HG03139 (cell line): ENCODE data around the gene SERPINI1.
"Not testable (repeated sequence)": the region's sequence is repeated elsewhere in the genome, so short reads cannot be mapped to it uniquely, and the experiment has no call there.

Source experiments
- ATAC-seq: cut with Tn5 transposase; IDR thresholded peaks from one replicate; pipeline ENCODE4 v1.9.1; 2021; ENCODE audit not compliant: unreplicated experiment

The SERPINI1 gene

DNA sequence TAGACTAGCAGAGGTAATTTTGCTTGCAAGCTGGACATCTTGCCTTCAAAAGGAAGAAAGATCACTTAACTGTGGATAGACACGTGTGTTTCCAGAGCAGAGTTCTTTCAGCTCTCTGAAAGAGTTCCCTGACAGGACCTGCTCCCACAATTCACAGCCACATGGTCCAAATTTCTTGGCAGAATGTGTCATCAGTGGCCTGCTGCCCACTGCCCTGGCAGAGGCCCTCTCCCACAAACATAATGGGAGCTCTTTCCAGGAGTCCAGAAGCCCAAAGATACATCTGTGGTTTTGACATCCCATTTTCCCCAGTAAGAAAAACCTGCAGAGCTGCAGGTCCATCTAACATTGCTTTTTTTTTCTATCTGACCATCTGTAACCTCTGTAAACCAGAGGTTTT, 48.3 kb downstream of the SERPINI1 start:
- no peak for ATAC-seq

DNA sequence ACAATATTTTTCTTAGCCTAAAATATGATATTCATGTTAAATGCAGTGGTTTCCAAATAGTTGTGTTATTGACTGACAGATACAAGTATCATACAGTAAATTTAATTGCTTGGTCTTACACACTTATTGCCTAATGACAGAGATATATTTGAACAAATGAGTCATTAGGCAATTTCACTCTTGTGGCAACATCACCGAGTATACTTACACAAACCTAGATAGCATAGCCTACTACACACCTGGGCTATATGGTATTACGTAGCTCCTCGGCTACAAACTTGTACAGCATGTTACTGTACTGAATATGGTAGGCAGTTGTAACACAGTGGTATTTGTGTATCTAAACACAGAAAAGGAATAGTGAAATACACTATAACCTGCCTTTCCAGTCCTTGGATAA, 50.3 kb downstream of the SERPINI1 start:
- no peak for ATAC-seq

DNA sequence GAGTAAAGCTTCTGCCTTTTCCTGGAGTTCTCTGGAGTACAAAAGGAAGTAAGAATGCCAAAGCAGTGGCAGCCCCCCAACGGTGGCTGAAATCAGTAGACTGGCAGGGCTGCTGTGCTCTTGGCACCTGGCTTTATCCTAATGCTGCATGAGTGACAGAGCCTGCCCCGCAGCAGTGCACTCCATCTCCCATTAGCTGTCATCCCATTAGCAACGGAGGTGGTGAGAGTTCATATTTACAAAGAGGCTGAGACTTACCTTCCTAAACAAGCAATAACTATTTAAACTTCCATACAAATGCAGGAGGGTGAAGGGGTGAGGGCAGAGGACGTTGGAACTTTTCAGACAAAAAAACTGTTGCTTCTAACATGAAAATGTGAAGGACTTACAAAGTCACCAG, 51.9 kb downstream of the SERPINI1 start:
- no peak for ATAC-seq

DNA sequence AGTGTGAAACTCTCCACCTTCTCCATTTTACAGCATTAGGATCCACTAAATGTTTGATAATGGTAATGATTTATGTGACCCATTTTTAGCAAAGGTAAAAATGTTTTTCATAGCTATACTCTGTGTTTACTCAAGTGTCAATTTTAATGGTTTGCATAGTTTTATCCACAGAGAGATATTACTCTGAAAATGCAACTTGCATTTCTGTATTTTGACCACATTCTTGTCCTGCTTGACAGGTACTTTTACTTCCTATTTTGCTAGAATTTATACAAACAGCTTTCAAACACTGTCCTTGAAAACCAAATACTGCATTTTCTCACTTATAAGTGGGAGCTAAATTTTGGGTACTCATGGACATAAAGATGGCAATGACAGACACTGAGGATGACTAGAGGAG, 62.9 kb downstream of the SERPINI1 start:
- ATAC-seq, result no peak

DNA sequence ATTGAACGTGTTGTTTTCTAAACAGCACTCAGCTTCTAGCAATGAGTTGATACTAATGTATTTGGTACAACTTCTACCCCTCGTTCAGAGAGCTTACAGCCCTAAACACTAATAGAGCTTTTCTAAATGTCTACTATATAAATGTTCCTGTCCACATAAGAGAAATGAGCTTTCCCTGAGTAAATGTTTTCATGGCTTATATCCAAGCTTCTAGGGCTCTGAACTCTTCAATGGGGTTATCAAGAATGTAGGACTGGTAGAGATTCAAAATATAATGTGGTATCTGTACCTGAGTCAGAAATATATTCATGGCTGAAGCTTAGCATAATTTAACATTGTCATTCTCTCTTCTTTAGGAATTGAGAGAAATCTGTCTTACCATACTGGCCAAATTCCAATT, 73.4 kb downstream of the SERPINI1 start:
- no peak for ATAC-seq

DNA sequence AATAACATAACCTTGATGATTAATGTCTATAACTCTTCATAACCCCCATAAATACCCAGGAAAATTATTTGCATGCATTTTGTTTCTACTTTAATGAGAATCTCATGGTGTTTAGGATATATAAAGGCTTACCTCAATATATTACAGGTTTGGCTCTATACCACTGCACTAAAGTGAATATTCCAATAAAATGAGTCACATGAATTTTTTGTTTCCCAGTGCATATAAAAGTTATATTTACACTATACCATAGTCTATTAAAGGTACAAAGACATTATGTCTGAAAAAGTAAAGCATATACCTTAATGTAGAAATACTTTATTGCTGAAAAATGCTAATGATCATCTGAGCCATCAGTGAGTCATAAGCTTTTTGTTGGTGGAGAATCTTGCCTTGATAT, 74.7 kb downstream of the SERPINI1 start:
- no peak for ATAC-seq

DNA sequence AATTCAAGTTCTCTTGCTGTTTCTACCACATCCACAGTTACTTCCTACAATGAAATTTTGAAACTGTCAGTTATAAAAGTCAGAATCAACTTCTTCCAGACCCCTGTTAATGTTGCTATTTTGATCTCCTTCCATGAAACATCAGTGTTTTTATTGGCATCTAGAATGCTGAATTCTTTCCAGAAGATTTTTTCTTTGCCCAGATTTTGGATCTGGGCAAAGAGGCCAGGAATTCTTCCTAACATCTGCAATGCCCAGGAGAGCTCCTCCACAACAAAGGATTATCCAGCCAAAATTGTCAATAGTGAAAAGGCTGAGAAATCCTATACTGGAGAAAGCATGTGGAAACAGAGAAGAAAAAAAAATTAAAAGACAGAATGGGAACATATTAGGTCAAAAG, 75.5 kb downstream of the SERPINI1 start:
- ATAC-seq, result no peak

DNA sequence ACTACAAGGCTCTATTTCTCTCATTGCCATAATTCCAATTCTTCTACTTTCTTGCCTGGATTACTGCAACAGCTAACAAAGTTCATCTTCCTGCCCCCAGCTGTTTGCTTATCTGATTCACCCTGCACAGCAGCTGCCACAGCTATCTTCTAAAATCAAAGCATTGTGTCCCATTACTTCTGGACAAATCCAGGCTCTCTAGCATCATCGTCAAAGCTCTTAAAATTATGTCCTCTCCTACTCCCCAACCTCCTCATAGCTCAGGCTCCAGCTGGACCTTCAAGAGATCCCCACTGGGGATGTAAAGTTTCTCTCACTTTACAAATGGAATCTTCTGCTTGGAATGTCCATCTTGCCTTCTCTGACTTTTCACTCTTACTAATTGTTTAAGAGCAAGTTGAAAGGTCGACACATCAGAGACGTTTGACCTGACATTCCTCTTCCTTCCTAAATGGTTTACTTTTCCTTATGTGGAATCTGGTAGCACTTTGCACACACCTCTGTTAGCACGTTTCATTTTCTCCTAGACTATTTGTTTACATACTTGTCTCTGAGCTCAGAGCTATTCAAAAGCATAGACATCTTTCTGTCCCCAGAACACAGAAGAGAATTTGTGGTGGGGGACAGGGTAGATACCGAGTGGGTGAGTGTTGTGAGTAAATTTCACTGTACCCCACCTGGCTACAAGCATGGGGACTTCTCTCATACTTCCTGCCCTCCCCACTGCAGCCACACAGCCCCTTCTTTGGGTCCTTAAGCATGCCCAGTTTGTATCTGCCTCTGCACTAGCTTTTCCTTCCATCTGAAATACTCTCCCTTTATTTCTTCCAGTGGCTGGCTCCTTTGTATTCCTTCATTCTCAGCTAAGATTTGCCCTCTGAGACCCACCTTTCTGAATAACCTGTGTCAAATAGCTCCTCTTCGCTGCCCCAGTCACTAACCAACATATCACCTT, 77.9 kb downstream of the SERPINI1 start:
- ATAC-seq, result no peak

DNA sequence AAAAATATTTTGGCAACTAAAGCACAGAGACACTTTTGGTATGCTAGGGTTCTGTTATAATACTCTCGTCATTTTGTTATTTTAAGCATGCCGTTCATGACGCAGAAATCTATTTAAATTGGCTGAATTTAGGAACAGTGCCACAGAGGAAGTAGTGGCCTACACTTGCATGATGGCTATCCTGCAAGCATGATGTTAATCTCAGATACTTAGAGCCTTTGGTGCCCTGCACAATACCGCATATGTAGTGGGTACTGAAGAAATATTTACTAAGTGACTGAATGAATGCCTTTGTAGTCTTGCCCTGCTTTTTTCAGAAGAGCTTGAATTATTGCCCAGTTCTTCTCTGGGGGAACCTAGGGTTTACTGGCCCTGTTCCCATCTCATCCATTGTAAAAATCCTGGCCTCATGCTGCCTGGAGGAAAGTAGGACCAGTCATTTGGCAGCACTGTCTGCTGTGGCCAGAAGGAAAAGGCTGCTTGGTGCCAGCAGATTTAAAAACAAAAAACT, 79.0 kb downstream of the SERPINI1 start:
- ATAC-seq, result no peak

DNA sequence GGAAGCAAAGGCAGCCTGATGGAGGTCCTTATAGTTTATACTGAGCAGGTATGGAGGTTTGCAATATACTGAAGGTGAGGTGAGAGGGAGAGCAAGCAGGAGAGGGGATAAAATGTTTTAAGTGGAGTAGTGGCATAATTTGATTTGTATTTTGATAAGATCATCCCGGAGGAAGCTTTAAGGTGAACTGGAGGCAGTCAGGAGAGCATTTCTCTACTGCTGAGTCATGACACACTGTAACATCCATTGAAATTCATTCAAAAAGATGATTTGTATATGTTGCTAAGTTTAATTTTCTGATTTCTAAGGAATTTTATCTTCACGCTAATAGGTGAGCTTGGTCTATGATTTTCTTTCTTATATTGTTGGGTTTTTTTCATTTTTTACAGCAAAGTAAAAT, 81.4 kb downstream of the SERPINI1 start:
- ATAC-seq, result no peak

DNA sequence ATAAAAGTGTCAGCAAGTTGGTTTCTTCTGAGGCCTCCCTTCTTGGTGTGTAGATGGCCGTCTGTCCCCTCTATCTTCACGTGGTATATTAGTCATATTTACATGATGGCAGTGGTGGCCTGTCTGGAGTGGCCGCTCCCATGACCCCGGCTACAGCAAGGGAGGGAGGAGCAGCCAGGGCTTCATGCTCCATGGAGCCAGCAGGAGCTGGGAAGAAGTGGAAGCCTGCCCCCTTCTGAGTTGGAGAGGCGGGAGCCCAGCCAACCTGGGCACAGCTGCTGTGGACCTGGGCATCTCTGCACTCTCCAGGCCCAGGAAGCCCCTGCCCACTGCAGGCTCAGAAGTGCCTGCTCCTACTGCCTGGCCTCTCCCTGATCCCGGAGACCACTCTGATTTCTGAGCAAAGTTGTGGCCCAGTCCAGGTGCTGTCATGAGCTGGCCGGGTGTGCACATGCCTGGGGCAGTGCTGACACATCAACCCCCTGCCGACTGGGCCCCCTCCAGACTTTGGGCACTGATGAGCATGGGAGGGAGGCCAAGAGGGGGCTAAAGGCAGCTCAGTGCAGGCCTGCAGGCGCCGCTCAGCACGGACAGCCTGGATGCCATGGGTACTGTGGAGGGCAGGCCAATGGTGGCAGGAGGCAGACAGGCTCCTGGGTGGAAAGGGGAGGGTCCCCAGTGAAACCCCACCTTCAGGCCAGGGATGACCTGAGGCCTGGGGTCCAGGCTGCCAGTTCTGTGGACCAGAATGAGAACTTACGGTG, 84.8 kb downstream of the SERPINI1 start:
- no peak for ATAC-seq

DNA sequence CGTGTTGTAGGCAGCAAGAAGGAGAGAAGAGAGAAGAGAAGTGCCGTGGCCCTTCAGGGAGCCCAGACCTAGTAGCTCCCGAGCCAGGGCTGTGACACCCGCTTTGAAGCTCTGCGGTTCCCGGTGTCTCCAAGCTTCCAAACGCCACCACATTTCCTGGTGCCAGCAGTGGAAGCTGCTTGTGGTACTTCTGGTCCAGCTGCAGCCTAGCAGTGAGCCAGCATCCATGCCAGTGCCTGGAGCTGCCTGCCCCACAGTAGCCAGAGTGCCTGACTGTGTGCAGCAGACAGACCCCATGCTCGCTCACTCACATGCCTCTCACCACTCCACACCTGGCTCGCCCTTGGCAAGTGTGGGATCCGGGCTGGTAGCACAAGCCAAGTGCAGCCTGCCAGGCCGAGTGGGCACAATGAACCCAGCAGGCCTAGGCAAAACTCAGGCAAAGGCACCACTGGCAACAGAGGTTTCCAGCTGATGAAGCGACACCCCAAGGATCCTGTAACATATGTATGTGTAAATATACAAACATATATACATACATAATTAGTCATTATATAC, 85.8 kb downstream of the SERPINI1 start:
- ATAC-seq, result no peak

DNA sequence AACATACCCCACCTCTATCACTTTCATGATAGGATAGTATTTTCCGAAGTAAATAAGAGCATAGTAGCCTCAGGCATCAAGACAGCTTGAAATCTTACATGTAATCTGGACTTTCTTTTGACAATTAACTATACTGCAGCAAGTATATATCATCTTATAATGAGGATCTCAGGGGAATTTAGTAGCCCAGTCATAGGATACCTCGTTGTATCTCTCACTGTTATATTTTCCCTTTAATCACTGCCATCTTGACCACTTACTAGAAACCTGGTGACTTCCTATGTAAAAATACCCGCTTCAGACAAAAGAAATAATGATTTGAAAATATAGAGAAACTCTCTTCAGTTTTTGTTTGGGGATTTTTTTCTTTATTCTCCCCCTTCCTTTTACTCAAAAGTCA, 88.2 kb downstream of the SERPINI1 start:
- no peak for ATAC-seq

DNA sequence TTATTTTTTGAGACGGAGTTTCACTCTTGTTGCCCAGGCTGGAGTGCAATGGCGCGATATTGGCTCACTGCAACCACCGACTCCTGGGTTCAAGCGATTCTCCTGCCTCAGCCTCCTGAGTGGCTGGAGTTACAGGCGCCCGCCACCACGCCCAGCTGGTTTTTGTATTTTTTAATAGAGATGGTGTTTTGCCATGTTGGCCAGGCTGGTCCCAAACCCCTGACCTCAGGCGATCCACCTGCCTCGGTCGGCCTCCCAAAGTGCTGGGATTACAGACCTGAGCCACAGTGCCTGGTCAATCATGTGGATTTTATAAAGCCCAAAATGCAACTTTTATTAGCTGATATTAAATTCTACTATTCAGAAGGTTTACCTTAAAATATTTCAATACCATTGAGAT, 92.1 kb downstream of the SERPINI1 start:
- not testable (repeated sequence) for ATAC-seq

DNA sequence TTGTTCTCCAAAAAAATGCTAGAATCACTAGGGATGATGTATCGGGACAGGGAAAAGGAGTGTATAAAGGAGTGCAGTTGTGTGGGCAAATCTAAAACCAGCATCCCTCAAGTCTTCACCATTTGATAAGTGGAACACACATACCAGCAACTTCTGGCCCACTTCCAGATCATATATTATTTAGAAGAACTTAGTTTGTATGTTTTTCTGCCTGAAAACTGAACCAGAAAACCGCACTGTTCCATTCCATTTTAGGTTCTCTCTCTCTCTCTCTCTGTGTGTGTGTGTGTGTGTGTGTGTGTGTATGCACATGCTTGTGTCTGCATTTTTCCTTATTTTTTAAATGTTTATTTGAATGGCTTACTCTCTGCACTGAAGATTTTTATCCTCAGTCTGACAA, 93.5 kb downstream of the SERPINI1 start:
- no peak for ATAC-seq

DNA sequence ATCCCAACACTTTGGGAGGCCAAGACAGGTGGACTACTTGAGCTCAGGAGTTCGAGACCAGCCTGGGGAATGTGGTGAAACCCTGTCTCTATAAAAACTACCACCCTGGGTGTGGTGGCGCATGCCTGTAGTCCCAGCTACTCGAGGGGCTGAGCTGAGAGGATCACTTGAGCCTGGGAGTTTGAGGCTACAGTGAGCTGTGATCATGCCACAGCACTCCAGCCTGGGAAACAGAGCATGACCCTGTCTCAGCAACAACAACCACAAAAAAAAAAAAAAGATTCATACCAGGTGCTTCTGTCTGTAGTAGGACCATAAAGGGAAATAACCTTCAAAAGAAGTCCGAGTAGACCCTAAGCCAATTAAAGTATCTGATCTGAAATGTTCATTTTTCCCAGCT, 94.5 kb downstream of the SERPINI1 start:
- ATAC-seq, result no peak

DNA sequence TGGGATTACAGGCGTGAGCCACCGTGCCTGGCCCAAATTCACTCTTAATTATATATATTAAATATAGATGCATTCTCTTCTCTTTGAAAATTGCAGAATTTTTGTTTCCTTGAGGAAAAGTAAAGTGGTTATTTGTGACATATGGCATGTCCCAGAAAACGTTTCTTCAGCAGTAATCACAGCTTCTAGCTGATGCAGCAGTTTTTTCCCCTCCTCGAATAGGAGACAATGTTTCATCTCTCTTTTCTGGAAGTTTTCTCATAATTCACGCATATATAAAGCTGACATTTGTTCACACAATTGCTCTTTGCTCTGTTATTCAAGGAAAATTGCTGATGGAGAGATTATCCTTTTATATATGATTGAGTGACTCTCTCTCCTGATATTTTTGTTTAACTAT, 99.8 kb downstream of the SERPINI1 start:
- no peak for ATAC-seq

DNA sequence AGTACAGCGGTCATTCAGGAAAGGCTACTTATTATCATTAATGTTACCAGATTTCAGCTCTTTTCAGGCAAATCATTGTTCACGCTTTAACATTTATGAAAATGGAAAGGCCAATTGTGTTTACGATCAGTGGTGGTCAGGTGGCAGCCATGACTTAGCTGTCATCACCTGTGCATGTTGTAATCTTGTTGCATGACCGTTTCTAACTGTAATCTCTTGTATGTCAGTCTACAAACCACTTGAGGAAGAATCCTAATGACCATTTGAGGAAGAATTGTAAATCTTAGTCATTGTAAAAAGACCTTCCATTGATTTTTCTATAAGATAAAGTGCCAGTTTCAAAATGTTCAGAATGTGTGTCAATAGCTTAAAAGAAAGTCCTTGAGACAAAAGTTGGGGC, 100.4 kb downstream of the SERPINI1 start:
- ATAC-seq, result no peak

DNA sequence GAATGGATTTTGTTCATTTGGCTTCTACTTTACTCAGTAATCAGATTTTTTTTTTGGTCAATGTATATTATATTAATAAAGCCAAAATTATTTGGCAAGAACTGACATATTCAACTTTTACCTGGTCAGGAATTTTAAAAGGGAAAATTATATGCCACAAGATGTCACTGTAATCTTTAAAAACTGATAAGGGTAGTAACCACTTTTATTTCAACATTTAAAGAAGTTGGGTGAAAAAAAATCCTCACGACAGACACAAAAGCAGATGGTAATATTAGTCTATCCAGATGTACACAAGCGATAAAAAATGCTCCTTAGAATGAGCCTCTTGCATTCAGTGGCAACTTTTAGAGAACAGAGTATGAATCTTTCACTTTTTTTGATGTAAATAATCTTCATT, 101.9 kb downstream of the SERPINI1 start:
- no peak for ATAC-seq

DNA sequence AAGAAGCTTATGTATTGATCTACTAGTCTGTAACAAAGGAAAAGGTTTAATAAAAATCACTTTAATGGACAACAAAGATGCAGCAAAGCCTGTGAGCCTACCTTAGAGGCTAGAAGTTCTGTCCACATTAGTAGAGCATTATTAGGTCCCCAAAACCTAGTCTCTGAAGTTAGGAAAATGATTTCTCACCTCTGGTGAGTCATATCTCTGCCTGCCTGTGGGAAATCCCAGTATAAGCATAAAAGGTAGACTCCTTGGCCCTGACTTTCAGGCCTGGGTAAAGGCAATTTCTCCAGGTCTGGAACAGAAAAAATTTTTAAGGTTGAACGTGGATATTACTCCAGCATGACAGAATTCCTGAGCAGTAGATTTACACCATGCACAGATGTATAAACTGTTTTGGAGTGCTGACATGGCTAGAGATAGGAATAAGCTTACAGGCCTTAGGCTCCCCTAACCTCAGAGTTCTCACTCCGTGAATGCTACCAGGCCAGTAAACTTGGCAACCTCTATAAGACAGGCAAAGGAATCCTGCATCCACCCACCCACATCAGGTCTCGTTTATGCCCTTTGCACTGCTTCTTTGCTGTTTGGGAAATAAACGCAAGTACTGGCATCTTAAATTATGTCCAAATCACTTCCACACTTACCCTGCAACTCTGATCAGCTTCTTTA, 104.1 kb downstream of the SERPINI1 start:
- ATAC-seq, result no peak

DNA sequence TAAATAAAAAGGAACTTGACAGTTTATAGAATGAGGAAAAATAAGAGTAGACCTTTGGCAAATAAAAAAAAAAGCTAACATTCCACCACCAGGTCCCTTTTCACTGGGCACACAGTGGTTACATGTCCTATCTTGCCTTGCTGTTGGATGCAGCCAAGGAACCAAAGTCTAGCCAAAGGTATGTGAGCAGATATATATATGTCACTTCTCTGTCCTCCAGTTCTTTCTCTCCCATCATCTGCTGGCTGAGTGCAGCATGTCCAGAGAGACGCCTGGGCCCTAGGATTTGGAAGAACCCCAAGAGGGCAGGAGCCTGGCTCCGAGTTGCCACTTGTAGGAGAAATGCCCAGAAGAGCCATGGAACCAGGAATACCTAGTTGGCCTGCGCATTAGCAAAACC, 104.7 kb downstream of the SERPINI1 start:
- no peak for ATAC-seq
